CD4-positive, alpha-beta T cell treated with Interferon gamma for 1 hour (primary cell): Measurements from ENCODE around the gene OLFM4.

Experiments
- DNase-seq: peaks from one replicate; pipeline ENCODE4 v3.0.0-alpha.2; 2020

OLFM4 gene

DNA sequence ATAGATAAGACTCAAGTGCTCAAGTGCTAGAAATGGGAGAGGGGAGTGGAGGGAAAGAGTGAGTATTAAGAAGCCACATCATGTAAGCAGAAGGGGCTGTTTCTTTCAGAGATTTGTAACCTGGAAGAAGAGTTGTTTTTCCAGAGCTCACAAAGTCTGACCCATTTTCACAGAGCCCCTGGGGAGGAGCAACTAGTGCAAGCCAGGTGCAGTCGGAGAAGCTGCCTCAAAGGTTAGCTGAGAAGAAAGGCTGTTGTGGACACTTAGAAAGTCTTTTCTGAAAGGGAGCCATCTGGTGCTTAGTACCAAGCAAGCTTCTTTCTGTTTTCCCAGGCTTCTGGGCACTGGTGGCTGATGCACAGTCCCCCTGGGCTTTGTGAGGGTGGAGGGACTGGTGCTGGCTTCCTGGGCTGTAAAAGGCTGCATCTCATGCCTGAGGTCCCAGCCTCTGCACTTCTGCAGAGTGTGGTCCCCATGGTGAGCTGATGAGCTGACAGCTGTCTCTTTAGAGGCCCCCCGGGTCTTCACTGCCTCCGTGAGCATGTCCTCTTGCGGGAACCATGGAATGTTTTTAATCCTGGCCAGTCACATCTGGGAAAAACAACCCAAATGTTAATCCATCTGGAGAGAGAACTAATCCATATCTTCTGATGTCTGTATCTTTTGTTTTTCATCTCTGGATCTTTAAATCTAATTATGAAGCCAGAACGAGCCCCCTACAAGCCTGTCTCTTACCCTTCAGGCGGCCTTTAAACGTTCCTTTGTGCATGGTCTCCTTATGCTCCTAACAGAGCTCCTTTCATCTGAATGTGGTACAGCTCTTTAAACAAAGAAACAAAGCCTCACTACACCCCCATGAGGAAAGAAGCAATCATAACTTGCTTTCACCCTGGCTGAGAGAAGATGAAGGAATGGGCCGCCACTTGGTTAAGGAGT is 40.2 kb downstream of the OLFM4 start:
- DNase-seq = no peak

DNA sequence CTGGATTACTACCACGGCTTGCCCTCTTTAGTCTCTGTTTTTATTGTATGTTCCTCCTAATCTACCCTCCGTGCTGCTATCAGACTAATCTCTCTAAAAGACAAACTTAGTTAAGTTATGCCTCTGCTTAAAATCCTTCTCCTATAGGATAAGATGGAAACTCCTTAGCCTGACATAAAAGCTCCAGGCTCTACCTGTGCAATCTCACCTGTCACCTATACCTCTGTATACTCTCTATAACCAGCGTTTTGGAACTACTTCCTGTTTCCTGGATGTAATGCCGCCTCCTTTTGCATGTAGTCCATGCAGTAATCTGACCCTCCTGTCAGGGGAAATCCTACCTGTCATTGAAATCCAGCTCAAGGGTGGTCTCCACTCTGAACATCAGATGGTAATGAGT is 41.2 kb downstream of the OLFM4 start:
- DNase-seq = no peak

DNA sequence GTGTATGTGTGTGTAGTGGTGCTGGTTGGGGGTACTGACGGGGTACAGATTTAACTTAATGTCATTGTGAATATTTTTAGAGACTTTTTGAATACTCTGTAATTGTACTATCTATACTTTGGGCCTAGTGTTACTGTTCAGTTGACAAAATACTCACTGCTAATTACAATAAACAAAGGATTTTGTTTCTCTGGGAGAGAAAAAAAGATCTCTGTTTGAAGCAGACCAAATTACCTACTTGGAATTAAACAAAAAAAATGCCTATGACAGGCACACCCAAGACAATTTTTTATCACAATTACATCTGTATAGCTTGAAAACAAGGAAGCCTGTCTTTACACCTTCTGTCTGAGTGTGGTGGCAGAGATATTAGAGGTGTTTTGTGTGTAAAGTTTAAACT is 45.1 kb downstream of the OLFM4 start:
- no peak for DNase-seq

DNA sequence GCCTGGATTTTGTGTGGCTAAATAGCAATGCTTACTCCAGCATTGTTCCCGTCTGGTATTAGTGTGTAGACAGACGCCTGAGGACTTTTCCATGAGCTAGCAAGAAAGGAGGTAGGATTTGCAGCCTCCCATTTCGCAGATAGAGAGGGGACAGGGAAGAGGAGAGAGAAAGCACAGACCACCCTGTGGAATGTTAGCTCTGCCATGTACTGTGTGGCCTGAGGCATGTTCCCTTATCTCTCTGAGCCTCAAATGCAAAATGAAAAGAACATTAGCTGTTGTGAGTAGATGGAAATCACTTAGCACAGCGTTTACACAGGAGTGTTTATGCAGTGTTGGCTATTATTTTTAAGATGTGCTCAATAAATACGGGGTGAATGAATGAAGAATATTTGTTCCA is 45.5 kb downstream of the OLFM4 start:
- DNase-seq = no peak

DNA sequence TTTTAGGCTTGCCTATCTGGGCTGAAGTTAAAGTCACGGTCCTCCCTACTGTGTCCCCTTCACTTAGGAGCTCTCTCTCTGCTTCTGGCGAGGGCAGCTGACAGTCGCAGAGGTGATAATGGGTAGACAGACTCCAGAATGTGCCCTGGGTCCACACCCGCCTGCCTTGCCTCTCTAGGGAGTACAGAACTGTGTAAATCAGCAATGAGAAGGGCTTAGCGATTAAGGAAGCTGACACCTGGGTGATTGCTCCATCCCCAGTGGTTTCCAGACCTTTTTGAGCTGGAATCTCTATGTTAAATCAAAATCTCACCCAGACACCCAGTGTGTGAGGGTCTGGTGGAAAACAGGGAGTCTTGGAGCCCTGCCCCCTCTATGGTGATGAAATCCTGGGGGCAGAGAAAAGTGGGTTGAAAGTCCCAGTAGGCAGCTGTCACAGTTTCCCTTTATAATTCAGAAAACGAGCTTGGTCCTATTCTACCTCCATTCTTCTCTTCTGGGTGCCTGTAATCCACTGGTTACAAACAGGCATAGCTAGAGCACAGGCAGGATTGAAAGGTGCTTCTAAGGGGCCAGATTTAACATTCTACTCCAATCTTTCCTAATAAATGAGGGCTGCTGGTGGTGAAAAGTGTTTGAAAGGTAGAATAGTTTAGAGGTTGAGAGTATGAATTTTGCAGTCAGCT is 46.9 kb downstream of the OLFM4 start:
- DNase-seq = no peak

DNA sequence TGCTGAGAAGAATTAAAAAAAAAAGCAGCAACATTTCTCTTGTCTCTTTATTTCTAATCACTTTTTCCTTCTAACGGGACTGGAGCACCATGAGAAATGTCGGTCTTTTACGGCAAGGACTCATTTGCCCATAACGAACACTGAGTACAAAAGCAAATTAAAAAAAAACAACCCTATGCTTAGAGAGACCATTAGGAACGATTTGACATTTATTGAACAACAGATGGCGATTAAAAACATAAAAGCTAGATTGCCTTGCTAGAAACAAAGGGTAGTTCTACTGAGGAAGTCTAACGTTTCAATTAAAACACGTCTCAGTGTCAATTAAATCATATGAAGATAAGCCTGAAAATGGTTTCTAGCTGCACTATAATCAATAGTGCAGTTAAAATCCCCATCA is 51.1 kb downstream of the OLFM4 start:
- no peak for DNase-seq

DNA sequence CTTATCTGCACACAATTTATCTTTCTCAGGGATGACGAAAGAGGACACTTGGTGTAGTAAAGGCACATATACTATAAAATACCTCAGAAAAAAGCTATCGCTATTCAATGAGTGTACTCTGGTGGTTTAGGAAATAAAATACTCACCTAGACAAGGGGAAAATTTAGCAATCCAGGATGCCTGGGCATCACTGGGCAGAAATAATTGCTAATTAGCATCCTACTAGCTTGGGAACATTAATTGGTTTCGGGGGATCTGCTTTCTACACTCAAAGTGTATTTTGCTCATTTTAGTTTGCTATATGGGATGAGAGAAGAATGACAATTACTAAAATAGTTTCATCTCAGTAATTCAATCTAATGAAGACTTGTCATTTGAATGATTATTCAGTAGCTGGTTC is 60.3 kb downstream of the OLFM4 start:
- DNase-seq = no peak

DNA sequence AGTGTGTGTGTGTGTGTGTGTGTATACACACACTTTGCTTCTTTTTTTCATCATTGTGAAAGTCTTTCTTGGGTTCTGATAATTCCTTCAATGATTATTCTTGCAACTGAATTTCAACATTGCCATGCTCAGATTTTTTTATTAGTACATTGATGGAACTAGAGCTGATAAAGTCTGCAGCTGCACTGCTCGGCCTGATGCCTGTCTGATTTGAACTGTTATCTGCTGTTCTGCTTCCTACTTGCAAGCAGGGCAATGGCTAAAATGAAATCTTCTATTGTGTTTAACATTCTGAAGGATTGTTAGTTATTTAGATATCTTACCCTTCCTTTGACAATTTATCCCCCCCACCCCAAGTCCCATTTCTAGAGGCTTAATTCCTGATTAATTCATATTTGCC is 61.3 kb downstream of the OLFM4 start:
- DNase-seq = no peak

DNA sequence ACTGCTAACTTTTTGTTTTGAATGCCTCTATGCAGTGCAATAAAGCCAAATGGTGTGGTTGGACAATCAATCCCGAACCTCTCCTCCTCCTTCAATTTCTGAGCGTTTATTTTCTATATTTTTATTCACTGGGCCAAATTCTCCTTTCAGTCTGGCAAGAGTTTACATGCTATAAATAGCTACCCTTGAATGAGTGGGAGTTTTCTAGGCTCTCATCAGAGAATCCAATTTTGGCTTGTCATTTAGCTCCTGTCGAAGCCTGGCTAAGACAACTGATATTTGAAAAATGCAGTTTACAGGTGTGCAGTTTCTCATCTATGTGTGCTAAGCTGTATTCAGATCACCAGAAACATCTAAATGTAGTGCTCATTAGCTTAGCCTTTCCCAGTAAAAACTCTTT is 61.8 kb downstream of the OLFM4 start:
- no peak for DNase-seq

DNA sequence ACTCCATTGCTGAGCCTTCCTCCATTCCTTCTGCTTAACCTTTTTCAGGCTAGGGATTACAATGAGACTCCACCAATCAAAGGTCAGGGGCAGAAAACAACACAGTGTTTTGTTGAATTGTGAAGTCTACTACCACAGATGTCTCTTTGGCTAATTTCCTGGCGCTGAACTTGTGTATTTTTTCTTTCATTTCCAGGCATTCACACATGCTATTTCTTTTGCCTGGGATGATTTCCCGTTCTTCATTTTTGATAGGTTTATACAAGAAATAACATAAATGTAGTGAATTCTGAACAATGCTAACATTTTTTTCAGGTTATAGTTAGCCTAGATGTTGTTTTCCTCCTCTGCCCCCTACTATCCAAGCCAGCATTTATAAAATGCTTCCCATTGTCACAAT is 64.3 kb downstream of the OLFM4 start:
- DNase-seq = no peak

DNA sequence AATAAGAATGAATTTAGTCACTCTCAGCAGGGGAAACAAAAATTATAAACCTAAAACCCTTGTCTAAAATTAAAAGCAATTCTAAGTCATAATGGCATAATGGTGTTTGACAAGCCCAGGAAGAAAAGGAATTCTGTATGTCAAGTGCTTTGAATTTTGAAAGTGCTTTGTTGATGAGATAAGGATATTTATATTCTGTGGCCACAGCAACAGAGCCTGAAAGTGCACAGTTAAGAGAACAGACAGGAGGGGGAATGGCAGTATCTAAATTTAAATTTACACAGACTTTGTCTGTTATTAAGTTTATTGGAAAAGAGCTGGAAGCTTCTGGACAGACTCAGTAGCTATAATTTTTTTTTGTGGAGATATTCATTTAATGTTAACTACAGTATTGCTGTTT is 69.8 kb downstream of the OLFM4 start:
- no peak for DNase-seq

DNA sequence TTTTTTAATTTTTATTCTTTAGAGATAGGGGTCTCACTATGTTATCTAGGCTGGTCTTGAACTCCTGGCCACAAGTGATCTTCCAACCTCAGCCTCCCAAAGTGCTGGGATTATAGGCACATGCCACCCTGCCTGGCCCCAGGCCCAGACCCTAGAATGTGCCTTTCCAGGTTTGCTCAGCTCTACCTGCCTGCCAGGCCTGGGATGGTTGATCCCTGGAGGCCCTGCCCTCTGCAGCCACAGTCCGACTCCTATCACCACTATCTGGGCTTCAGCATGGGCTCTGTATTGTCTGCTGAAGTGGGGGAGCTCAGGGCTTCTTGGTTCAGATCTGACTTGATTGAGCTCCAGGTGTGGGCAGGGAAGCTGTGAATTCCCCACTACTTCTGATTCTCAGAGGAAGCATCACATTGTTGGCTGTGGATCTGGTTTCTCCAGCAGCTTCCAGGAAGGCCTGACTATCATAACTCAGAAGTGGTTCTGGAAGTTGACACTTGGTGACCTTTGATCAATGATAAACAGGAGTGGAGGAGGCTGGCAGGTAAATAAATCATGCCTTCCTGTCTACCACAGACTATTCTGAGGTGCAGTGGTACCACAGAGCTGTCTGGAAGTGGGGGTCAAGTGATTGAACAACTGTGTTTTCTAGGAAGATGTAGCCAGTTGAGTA is 71.9 kb downstream of the OLFM4 start:
- no peak for DNase-seq
